ENCODE data around the gene CDKN1A. TPM values are rescaled to one million over a fixed set of nuclear protein-coding genes. Genes with fewer than 3 reads are reported as not detected.

Gene CDKN1A
- total and polyA plus RNA-seq, 9 donors = 82.1 to 305 (median 134) TPM

DNA sequence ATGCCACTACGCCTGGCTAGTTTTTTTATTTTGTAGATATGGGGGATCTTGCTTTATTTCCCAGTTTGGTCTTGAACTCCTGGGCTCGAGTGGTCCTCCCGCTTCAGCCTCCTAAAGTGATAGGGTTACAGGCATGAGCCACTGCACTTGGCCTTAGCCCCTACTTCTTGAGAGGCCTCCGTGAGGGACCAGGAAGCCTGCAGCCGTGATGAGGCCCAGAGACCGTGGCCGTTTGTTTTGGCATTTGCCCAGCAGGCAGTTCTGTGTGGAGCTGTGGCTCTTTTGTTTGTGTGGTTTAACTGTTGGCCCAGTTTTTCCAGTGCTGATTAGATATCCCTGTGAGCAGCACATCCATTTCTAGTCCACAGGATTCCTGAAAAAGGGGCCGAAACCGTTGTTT, 44.6 kb upstream of the CDKN1A start:
- intact Hi-C loops (cut with DNase I) = no loop called here
- no peak overlapping the region for H3K4me3 ChIP-seq
- WGBS, 3 donors = 21 to 30% (median 25%) methylated on average over 9 of the region's 9 CpGs
- H3K4me1 ChIP-seq (ENCODE audit: insufficient read depth) = peaks cover 25% of the 10 kb centered on the region
- H3K9me3 ChIP-seq = no peaks in the 10 kb centered on the region
- TF ChIP-seq EP300 (IDR thresholded peaks at IDR 0.05) (no peak), POLR2A (IDR thresholded peaks at IDR 0.05) (no peak)
- TF ChIP-seq, protein P1, sequence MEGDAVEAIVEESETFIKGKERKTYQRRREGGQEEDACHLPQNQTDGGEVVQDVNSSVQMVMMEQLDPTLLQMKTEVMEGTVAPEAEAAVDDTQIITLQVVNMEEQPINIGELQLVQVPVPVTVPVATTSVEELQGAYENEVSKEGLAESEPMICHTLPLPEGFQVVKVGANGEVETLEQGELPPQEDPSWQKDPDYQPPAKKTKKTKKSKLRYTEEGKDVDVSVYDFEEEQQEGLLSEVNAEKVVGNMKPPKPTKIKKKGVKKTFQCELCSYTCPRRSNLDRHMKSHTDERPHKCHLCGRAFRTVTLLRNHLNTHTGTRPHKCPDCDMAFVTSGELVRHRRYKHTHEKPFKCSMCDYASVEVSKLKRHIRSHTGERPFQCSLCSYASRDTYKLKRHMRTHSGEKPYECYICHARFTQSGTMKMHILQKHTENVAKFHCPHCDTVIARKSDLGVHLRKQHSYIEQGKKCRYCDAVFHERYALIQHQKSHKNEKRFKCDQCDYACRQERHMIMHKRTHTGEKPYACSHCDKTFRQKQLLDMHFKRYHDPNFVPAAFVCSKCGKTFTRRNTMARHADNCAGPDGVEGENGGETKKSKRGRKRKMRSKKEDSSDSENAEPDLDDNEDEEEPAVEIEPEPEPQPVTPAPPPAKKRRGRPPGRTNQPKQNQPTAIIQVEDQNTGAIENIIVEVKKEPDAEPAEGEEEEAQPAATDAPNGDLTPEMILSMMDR (IDR thresholded peaks at IDR 0.05) = no peak
- peak overlapping the region in 1 of 2 donors; percentile 67 for H3K27ac ChIP-seq
- H3K27me3 ChIP-seq = no peaks in the 10 kb centered on the region
- no peaks in the 10 kb centered on the region for H3K36me3 ChIP-seq
- DNase-seq = peak; percentile 72 to 83 (median 77)

DNA sequence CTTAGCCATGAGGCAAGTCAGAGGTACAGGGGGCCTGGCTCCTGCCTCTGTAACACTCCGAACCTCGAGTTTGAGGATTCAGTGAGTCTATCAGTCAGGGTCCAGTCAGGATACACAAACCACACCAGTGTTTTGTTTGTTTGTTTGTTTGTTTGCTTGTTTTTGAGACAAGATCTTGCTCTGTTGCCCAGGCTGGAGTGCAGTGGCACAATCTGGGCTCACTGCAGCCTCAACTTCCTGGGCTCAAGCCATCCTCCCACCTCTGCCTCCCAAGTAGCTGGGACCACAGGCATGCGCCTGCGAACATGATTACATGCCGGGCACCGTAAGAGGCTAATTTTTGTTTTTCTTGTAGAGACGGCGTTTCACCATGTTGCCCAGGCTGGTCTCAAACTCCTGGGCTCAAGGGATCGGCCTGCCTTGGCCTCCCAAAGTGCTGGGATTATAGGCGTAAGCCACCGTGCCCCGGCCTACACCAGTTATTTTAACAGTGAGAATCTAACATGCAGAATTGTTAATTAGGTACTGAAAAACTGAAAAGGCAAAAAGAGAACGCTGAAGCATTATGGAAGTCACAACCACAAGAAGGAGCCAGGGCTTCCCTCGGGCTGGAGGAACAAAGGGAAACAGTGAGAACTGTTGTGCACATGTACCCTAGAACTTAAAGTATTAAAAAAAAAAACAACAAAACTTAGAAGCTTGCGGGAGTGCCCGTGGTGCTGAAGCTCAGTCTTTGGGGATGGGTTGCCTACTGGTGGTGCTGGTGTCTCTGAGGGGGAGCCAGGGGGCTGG, 44.0 kb upstream of the CDKN1A start:
- Histone ChIP-seq H3K4me1 (ENCODE audit: insufficient read depth) (peaks cover 24% of the 10 kb centered on the region), H3K27ac (peak overlapping the region in 1 of 2 donors; percentile 67)
- TF ChIP-seq EP300 (IDR thresholded peaks at IDR 0.05) = no peak
- TF ChIP-seq, protein P1 (IDR thresholded peaks at IDR 0.05) = no peak
- no peak for TF ChIP-seq POLR2A (IDR thresholded peaks at IDR 0.05)

DNA sequence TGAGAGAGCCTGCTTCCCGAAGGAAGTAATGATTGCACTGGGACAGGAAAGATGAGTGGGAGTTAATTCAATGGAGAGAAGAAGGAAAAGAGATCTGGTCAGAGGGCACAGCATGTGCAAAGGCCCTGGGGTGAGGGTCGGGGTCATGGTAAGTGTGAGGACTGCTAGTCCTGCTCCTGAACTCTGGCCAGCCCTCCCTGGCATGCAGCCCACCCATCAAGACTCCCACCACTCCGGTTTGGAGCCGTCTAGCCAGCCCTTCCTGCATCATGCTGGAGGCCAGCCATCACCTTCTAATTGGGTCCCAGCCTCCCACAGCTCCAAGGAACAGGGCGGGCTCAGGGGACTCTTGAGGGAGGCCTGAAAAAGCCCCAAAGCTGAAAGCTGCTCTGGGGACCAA, 42.2 kb upstream of the CDKN1A start:
- H3K27me3 ChIP-seq = no peaks in the 10 kb centered on the region
- H3K9me3 ChIP-seq = no peaks in the 10 kb centered on the region
- H3K27ac ChIP-seq = peak overlapping the region in 1 of 2 donors; percentile 32
- H3K4me1 ChIP-seq (ENCODE audit: insufficient read depth) = peaks cover 22% of the 10 kb centered on the region
- no peak overlapping the region for H3K4me3 ChIP-seq
- DNase-seq = peak in 4 of 5 donors; percentile 54 to 81 (median 68)
- 11 to 24% (median 22%) methylated on average over 5 of the region's 5 CpGs for WGBS, 3 donors
- no peaks in the 10 kb centered on the region for H3K36me3 ChIP-seq
- intact Hi-C loops (cut with DNase I) = loop anchor here in 1 of 4 donors (5.0 kb wide), 1 partner anchor 36 kb away; no protein-coding TSS in a partner anchor
- TF ChIP-seq EP300 (IDR thresholded peaks at IDR 0.05) = no peak
- TF ChIP-seq, protein P1 (IDR thresholded peaks at IDR 0.05) = no peak
- no peak for TF ChIP-seq POLR2A (IDR thresholded peaks at IDR 0.05)

More for the DNA sequence above, 44.0 kb upstream of the CDKN1A start:
- no peak overlapping the region for H3K4me3 ChIP-seq
- H3K9me3 ChIP-seq = no peaks in the 10 kb centered on the region
- no peaks in the 10 kb centered on the region for H3K27me3 ChIP-seq
- intact Hi-C loops (cut with DNase I) = loop anchor here in 1 of 4 donors (5.0 kb wide), 1 partner anchor 38 kb away; no protein-coding TSS in a partner anchor
- no peaks in the 10 kb centered on the region for H3K36me3 ChIP-seq
- DNase-seq = no peak
- WGBS, 3 donors = 67 to 74% (median 71%) methylated on average over 16 of the region's 16 CpGs

DNA sequence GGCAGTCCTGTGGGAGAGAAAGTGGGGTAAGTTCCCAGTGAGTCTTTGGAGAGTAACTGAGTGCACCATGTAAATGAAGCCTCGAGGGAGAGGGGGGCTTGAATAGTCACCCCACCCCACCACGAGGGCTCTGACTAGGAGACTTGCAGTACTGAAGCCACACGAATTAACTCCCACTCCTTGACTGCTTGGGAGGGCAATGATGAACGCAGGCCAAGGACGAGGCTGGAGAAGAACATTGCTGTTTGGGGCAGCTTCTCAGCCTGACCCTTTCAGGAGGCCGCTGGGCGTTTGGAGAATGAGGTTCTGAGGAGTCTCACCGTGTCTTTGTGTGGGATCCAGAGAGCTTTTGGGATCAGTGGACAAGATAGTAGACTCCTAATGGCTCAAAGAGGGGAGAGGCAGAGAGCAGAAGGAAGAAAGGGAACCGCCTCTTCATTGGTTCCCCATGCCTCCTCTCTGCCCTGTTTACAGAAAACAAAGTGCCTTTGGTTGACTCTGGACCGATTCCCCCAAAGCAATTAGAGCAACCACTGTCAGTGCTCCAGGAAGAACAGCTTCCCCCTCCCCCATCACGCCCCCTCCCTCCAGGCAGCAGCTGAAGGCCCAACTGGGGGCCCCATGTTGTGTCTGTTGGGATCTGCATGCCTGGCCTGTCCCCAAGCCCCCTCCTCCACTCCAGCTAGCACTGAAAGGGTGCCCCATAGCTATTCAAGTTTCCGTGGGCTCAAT, 41.7 kb upstream of the CDKN1A start:
- peak in 2 of 5 donors; percentile 60 to 70 for DNase-seq
- intact Hi-C loops (cut with DNase I) = loop anchor here in 1 of 4 donors (5.0 kb wide), 1 partner anchor 35 kb away; no protein-coding TSS in a partner anchor
- 31 to 40% (median 38%) methylated on average over 11 to 12 of the region's 12 CpGs for WGBS, 3 donors
- Histone ChIP-seq H3K9me3 (no peaks in the 10 kb centered on the region), H3K27ac (peak overlapping the region in 1 of 2 donors; percentile 32), H3K36me3 (no peaks in the 10 kb centered on the region), H3K27me3 (no peaks in the 10 kb centered on the region), H3K4me3 (no peak overlapping the region), H3K4me1 (ENCODE audit: insufficient read depth) (peaks cover 22% of the 10 kb centered on the region)
- no peak for TF ChIP-seq POLR2A (IDR thresholded peaks at IDR 0.05)

Measured in ovary (tissue), 9 donors.